Suprapubic skin (tissue), 4 donors: ENCODE data around the gene ACTR3C.

Experiments used
- EP300 ChIP-seq: sonication (generic); formaldehyde crosslinking; IDR thresholded peaks from one replicate; pipeline ENCODE4 v1.6.1; 2017; ENCODE audit warnings: antibody characterized with exemption
- POLR2A ChIP-seq, 2 donors: fragments of 450-650 bp; IDR thresholded peaks; one replicate each; pipeline ENCODE4 v1.6.1; 2017; ENCODE audit warnings: antibody characterized with exemption in 2 of 2, mild to moderate bottlenecking in 2 of 2, moderate library complexity in 2 of 2
- POLR2AphosphoS5 ChIP-seq, 3 donors: sonication (generic); formaldehyde crosslinking; IDR thresholded peaks; one replicate each; pipeline ENCODE4 v1.6.1; 2017; ENCODE audit warnings: antibody characterized with exemption in 3 of 3
- TF ChIP-seq, protein P1 (sequence below), 2 donors: fragments of 200-600 bp in 1 of 2; fragments of 450-650 bp in 1 of 2; sonication (generic) in 1 of 2; IDR thresholded peaks; one replicate each; pipeline ENCODE4 v1.5.1; 2016 to 2019; ENCODE audit warnings: antibody characterized with exemption in 2 of 2, mild to moderate bottlenecking in 1 of 2, moderate library complexity in 1 of 2

DNA sequence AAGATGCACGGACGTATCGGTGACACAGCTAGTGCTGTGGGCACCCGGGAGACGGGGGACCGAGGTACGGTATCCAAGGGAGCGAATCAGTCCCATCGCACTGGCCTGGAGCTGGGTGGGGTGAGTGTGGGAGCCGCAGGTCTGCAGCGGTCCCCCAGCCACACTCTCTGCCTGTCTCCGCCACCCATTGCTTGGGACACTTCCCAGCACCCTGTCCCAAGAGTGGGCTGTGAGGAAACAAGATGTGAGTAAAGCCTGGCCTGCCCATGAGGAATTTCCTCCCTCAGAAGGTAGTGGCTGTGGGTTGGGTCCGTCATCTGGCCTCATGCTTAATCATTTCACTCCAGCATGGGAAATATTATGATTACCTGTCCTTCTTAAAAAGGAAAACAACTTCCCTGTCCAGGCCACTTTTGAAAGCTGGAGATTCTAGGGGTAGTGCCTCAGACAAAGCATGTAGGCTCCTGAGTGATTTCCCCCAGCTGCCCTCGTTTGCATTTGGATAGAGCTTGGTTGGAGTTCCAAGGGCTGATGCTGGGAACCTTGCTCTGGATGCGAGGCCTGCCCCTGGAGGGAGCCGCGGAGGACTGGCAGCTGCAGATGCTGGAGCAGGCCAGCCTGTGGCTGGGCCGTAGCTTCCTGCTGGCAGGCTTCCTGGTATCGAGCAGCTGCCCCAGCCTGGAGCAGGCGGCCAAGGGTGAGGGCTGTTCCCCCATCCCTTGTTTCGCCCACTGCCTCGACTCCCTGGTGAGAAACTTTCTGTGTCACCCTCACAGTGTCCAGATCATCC lies 6.2 kb upstream of the ACTR3C start:
- TF ChIP-seq POLR2A (IDR thresholded peaks at IDR 0.05) (no peak), EP300 (no peak), POLR2AphosphoS5 (IDR thresholded peaks at IDR 0.05) (no peak)
- TF ChIP-seq, protein P1, sequence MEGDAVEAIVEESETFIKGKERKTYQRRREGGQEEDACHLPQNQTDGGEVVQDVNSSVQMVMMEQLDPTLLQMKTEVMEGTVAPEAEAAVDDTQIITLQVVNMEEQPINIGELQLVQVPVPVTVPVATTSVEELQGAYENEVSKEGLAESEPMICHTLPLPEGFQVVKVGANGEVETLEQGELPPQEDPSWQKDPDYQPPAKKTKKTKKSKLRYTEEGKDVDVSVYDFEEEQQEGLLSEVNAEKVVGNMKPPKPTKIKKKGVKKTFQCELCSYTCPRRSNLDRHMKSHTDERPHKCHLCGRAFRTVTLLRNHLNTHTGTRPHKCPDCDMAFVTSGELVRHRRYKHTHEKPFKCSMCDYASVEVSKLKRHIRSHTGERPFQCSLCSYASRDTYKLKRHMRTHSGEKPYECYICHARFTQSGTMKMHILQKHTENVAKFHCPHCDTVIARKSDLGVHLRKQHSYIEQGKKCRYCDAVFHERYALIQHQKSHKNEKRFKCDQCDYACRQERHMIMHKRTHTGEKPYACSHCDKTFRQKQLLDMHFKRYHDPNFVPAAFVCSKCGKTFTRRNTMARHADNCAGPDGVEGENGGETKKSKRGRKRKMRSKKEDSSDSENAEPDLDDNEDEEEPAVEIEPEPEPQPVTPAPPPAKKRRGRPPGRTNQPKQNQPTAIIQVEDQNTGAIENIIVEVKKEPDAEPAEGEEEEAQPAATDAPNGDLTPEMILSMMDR (IDR thresholded peaks at IDR 0.05) = no peak
